ENCODE measurements around the gene PPP3CA. TPM values are rescaled to one million over a fixed set of nuclear protein-coding genes. Genes with fewer than 3 reads are reported as not detected.

PPP3CA gene
- total RNA-seq, 2 donors from 2014 or later = 36.6 to 39.2 TPM

DNA sequence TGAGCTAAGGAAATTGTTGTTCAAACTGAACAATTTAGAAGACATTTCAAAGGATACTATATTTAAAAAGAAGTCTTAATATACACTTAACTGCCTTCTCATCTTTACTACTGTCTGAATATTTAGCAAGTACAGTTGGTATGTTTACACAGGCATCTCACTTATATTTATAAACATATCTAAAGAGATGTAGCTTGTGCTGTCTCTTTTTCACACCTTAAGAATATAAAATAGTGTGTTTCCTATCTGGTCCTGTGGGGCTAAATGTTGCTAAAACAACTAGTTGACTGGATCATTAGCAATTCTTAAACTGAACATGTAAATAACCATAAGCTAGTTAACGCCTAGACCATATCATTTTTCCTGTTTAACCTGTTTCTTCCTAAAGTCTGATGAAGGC is 336.3 kb downstream of the PPP3CA start:
- no peak overlapping the region for H3K4me3 Mint-ChIP-seq
- H3K27me3 ChIP-seq (ENCODE audit: control insufficient read depth, insufficient read depth, low read length, poor library complexity, severe bottlenecking) = no peaks in the 10 kb centered on the region
- TF ChIP-seq, protein P1, sequence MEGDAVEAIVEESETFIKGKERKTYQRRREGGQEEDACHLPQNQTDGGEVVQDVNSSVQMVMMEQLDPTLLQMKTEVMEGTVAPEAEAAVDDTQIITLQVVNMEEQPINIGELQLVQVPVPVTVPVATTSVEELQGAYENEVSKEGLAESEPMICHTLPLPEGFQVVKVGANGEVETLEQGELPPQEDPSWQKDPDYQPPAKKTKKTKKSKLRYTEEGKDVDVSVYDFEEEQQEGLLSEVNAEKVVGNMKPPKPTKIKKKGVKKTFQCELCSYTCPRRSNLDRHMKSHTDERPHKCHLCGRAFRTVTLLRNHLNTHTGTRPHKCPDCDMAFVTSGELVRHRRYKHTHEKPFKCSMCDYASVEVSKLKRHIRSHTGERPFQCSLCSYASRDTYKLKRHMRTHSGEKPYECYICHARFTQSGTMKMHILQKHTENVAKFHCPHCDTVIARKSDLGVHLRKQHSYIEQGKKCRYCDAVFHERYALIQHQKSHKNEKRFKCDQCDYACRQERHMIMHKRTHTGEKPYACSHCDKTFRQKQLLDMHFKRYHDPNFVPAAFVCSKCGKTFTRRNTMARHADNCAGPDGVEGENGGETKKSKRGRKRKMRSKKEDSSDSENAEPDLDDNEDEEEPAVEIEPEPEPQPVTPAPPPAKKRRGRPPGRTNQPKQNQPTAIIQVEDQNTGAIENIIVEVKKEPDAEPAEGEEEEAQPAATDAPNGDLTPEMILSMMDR (conservative IDR thresholded peaks at IDR 0.05) = no peak
- no peak overlapping the region for H3K4me3 ChIP-seq (ENCODE audit: low read length)
- no peaks in the 10 kb centered on the region for H3K4me1 ChIP-seq (ENCODE audit: control insufficient read depth, insufficient read depth, low read length)
- no peaks in the 10 kb centered on the region for H3K4me1 Mint-ChIP-seq
- H3K9me3 Mint-ChIP-seq = peaks cover 1% of the 10 kb centered on the region
- no peaks in the 10 kb centered on the region for H3K36me3 ChIP-seq (ENCODE audit: control insufficient read depth, insufficient read depth, low read length)
- H3K9me3 ChIP-seq (ENCODE audit: control insufficient read depth, low read length) = no peaks in the 10 kb centered on the region
- peaks cover 1% of the 10 kb centered on the region for H3K36me3 Mint-ChIP-seq (ENCODE audit: low read depth)
- no peak overlapping the region for H3K9ac ChIP-seq (ENCODE audit: extremely low read depth, low read length, poor library complexity, severe bottlenecking)
- H3K27me3 Mint-ChIP-seq (ENCODE audit: insufficient read depth) = no peaks in the 10 kb centered on the region
- no peak for DNase-seq
- no peak overlapping the region for H3K27ac Mint-ChIP-seq
- 86 to 94% methylated on average over 1 of the region's 1 CpG for WGBS, 2 experiments (ENCODE audit: insufficient coverage in 1 of 2, insufficient read length in 1 of 2)
- H3K27ac ChIP-seq (ENCODE audit: low read depth, low read length) = no peak overlapping the region

DNA sequence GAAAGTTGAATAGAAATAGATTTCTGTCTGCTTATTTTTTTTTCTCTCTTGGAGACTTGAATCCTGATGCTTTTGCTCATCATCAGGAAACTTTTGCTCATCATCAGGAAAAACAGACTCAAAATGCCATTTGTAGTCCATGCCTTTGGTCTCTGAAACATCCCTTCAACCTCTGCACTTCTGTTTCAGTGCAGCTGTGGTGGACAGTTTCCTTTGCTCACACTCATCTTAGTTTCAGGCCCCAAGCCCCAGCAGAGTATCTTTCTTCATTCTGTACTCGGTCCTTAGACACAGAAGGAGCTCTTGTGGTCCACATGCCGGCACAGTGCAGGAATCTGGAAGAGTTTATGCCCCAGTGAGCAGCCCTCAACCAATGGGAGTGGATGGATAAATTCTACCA is 337.9 kb downstream of the PPP3CA start:
- Mint-ChIP-seq H3K4me3 (no peak overlapping the region), H3K4me1 (no peaks in the 10 kb centered on the region)

DNA sequence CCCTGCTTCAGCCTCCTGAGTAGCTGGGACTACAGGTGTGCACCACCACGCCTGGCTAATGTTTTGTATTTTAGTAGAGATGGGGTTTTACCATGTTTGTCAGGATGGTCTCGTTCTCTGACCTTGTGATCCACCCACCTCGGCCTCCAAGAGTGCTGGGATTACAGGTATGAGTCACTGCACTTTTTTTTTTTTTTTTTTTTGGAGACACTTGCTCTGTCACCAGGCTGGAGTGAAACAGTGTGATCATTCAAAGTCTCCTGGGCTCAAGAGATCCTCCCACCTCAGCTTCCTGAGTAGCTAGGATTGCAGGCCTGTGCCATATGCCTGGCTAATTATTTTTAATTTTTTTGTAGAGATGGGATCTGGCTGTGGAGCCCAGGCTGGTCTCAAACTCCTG is 338.8 kb downstream of the PPP3CA start:
- no peaks in the 10 kb centered on the region for H3K36me3 ChIP-seq (ENCODE audit: control insufficient read depth, insufficient read depth, low read length)
- H3K9me3 ChIP-seq (ENCODE audit: control insufficient read depth, low read length) = no peaks in the 10 kb centered on the region
- H3K27me3 ChIP-seq (ENCODE audit: control insufficient read depth, insufficient read depth, low read length, poor library complexity, severe bottlenecking) = no peaks in the 10 kb centered on the region
- Mint-ChIP-seq H3K27me3 (ENCODE audit: insufficient read depth) (no peaks in the 10 kb centered on the region), H3K4me1 (no peaks in the 10 kb centered on the region), H3K27ac (no peak overlapping the region), H3K36me3 (ENCODE audit: low read depth) (peaks cover 4% of the 10 kb centered on the region), H3K9me3 (peaks cover 10% of the 10 kb centered on the region), H3K4me3 (no peak overlapping the region)
- H3K4me3 ChIP-seq (ENCODE audit: low read length) = no peak overlapping the region
- no peak overlapping the region for H3K27ac ChIP-seq (ENCODE audit: low read depth, low read length)
- no peaks in the 10 kb centered on the region for H3K4me1 ChIP-seq (ENCODE audit: control insufficient read depth, insufficient read depth, low read length)
- no peak overlapping the region for H3K9ac ChIP-seq (ENCODE audit: extremely low read depth, low read length, poor library complexity, severe bottlenecking)
- 97 to 100% methylated on average over 1 to 3 of the region's 3 CpGs for WGBS, 2 experiments (ENCODE audit: insufficient coverage in 1 of 2, insufficient read length in 1 of 2)
- DNase-seq = no peak
- TF ChIP-seq, protein P1 (conservative IDR thresholded peaks at IDR 0.05) = no peak

More for the DNA sequence above, 337.9 kb downstream of the PPP3CA start:
- peaks cover 10% of the 10 kb centered on the region for H3K9me3 Mint-ChIP-seq
- H3K4me1 ChIP-seq (ENCODE audit: control insufficient read depth, insufficient read depth, low read length) = no peaks in the 10 kb centered on the region
- H3K36me3 Mint-ChIP-seq (ENCODE audit: low read depth) = peaks cover 4% of the 10 kb centered on the region
- WGBS, 2 experiments (ENCODE audit: insufficient coverage in 1 of 2, insufficient read length in 1 of 2) = 86 to 100% methylated on average over 2 of the region's 2 CpGs
- H3K36me3 ChIP-seq (ENCODE audit: control insufficient read depth, insufficient read depth, low read length) = no peaks in the 10 kb centered on the region
- DNase-seq = no peak
- no peaks in the 10 kb centered on the region for H3K9me3 ChIP-seq (ENCODE audit: control insufficient read depth, low read length)
- no peak overlapping the region for H3K4me3 ChIP-seq (ENCODE audit: low read length)
- no peak overlapping the region for H3K9ac ChIP-seq (ENCODE audit: extremely low read depth, low read length, poor library complexity, severe bottlenecking)
- TF ChIP-seq, protein P1 (conservative IDR thresholded peaks at IDR 0.05) = no peak
- no peak overlapping the region for H3K27ac Mint-ChIP-seq
- no peak overlapping the region for H3K27ac ChIP-seq (ENCODE audit: low read depth, low read length)
- no peaks in the 10 kb centered on the region for H3K27me3 ChIP-seq (ENCODE audit: control insufficient read depth, insufficient read depth, low read length, poor library complexity, severe bottlenecking)
- no peaks in the 10 kb centered on the region for H3K27me3 Mint-ChIP-seq (ENCODE audit: insufficient read depth)
